Activated CD4-positive, alpha-beta T cell treated with anti-CD3 and anti-CD28 coated beads, Interleukin-2, amount 50 U/mL, for 48 hours (primary cell): ENCODE measurements around the gene IL15RA.

Source experiments
- DNase-seq, 2 experiments: peaks; one replicate each; pipeline ENCODE4 v3.0.0-alpha.2; 2020

Gene IL15RA

GRCh38 chr10:5977471-5978229 is at the start of gene IL15RA:
IL15RA (minus strand) TSS chr10:5977543; CDS start chr10:5977492, 51 bp downstream.
- DNase-seq, result peak; percentile 90 to 91

GRCh38 chr10:6025683-6026255 is 48.4 kb upstream of the IL15RA start:
- DNase-seq, result no peak

- peak in 1 of 2 experiments; percentile 2 for DNase-seq
Measured at GRCh38 chr10:6024334-6024682, 47.0 kb upstream of the IL15RA start.

GRCh38 chr10:6023661-6024333 is 46.5 kb upstream of the IL15RA start:
- DNase-seq, result peak in 1 of 2 experiments; percentile 4

GRCh38 chr10:6022660-6023059 is 45.3 kb upstream of the IL15RA start:
- DNase-seq, result no peak

- no peak for DNase-seq
Measured at GRCh38 chr10:6020826-6021225, 43.5 kb upstream of the IL15RA start.

- no peak for DNase-seq
Measured at GRCh38 chr10:6019796-6020195, 42.5 kb upstream of the IL15RA start.

GRCh38 chr10:6019010-6019782 is 41.9 kb upstream of the IL15RA start:
- DNase-seq, result no peak

GRCh38 chr10:6018422-6018821 is 41.1 kb upstream of the IL15RA start:
- DNase-seq, result no peak

GRCh38 chr10:6017781-6018354 is 40.5 kb upstream of the IL15RA start:
- no peak for DNase-seq

- peak in 1 of 2 experiments; percentile 67 for DNase-seq
Measured at GRCh38 chr10:6014241-6014761, 37.0 kb upstream of the IL15RA start.

- no peak for DNase-seq
Measured at GRCh38 chr10:6013413-6014192, 36.3 kb upstream of the IL15RA start.

- no peak for DNase-seq
Measured at GRCh38 chr10:6012121-6012905, 35.0 kb upstream of the IL15RA start.

- no peak for DNase-seq
Measured at GRCh38 chr10:6011558-6011957, 34.2 kb upstream of the IL15RA start.

- no peak for DNase-seq
Measured at GRCh38 chr10:6010569-6010968, 33.2 kb upstream of the IL15RA start.

GRCh38 chr10:6009961-6010360 is 32.6 kb upstream of the IL15RA start:
- no peak for DNase-seq

GRCh38 chr10:6009150-6009549 is 31.8 kb upstream of the IL15RA start:
- no peak for DNase-seq

GRCh38 chr10:6008497-6009142 is 31.3 kb upstream of the IL15RA start:
- no peak for DNase-seq

GRCh38 chr10:6006991-6007390 is 29.6 kb upstream of the IL15RA start:
- DNase-seq, result no peak

GRCh38 chr10:6006546-6006945 is 29.2 kb upstream of the IL15RA start:
- no peak for DNase-seq
